ENCODE data around the gene MRPL18.

- TF ChIP-seq CTCF (optimal IDR thresholded peaks at IDR 0.05 in 1 of 3, IDR thresholded peaks at IDR 0.05 in 1 of 3, conservative IDR thresholded peaks at IDR 0.05 in 1 of 3; ENCODE audit: extremely low read depth in 1 of 3, insufficient read depth in 2 of 3, low read length in 3 of 3): no peak
- TF ChIP-seq EZH2 (IDR thresholded peaks at IDR 0.05; ENCODE audit: low read length): no peak
These were observed 30.6 kb upstream of the MRPL18 start for GRCh38 chr6:159759645-159760044.
